Fibroblast of lung (primary cell): Measurements from ENCODE around the gene RANBP1. TPM values are rescaled to one million over a fixed set of nuclear protein-coding genes. Genes with fewer than 3 reads are reported as not detected.
A peak's percentile ranks its signal among the peaks of the same experiment; 100 is the strongest.

Experiments
- DNase-seq, 2 donors: peaks; one replicate each; pipeline versions ENCODE4 v3.0.0 to v3.0.0-alpha.2; 2010; ENCODE audit warnings: low read depth in 2 of 2
- H2AFZ ChIP-seq: 2 replicates; pipeline ENCODE4 v1.5.1; 2012; ENCODE audit warnings: low read length, control low read depth, inconsistent platforms
- H3K27ac ChIP-seq: 2 replicates; pipeline ENCODE4 v1.5.1; 2011; ENCODE audit warnings: low read length, control low read depth; ENCODE audit not compliant: insufficient read depth
- H3K27me3 ChIP-seq: 2 replicates; pipeline ENCODE4 v1.5.1; 2011; ENCODE audit warnings: mild to moderate bottlenecking, low read length; ENCODE audit not compliant: control insufficient read depth, insufficient read depth
- H3K36me3 ChIP-seq: 2 replicates; pipeline ENCODE4 v1.5.1; 2011; ENCODE audit warnings: low read length; ENCODE audit not compliant: control insufficient read depth, insufficient read depth
- H3K4me1 ChIP-seq: 2 replicates; pipeline ENCODE4 v1.5.1; 2011; ENCODE audit warnings: low read length; ENCODE audit not compliant: control insufficient read depth, insufficient read depth; ENCODE audit errors: extremely low read depth
- H3K4me2 ChIP-seq: 2 replicates; pipeline ENCODE4 v1.5.1; 2011; ENCODE audit warnings: low read length, control low read depth; ENCODE audit not compliant: insufficient read depth; ENCODE audit errors: extremely low read depth
- H3K4me3 ChIP-seq, 4 experiments: fragments of 200-600 bp in 1 of 4; sonication (generic) in 1 of 4; replicated peaks in 1 of 4; 2 replicates each; pipeline ENCODE4 v1.5.1; 2011 to 2016; ENCODE audit warnings: low read length in 4 of 4, low read depth in 3 of 4, mild to moderate bottlenecking in 3 of 4, control low read depth in 2 of 4, inconsistent platforms in 1 of 4, mixed read lengths in 1 of 4; ENCODE audit not compliant: insufficient read depth in 1 of 4; ENCODE audit errors: control extremely low read depth in 1 of 4
- H3K79me2 ChIP-seq: 2 replicates; pipeline ENCODE4 v1.5.1; 2012; ENCODE audit warnings: mild to moderate bottlenecking, low read length, inconsistent platforms; ENCODE audit not compliant: control insufficient read depth, insufficient read depth
- H3K9ac ChIP-seq: 2 replicates; pipeline ENCODE4 v1.5.1; 2011; ENCODE audit warnings: mild to moderate bottlenecking, low read length, control low read depth; ENCODE audit not compliant: insufficient read depth
- H3K9me3 ChIP-seq: 2 replicates; pipeline ENCODE4 v1.5.1; 2012; ENCODE audit warnings: low read depth, low read length; ENCODE audit not compliant: control insufficient read depth, insufficient read depth
- H4K20me1 ChIP-seq: 2 replicates; pipeline ENCODE4 v1.5.1; 2011; ENCODE audit warnings: low read length; ENCODE audit not compliant: control insufficient read depth, insufficient read depth; ENCODE audit errors: extremely low read depth
- CTCF ChIP-seq, 2 donors: IDR thresholded peaks in 1 of 2; conservative IDR thresholded peaks in 1 of 2; 1 replicate in 1 of 2; 2 replicates in 1 of 2; pipeline ENCODE4 v1.5.1; 2011 to 2012; ENCODE audit warnings: low read length in 2 of 2, control low read depth in 1 of 2, inconsistent platforms in 1 of 2, low read depth in 1 of 2, mild to moderate bottlenecking in 1 of 2
- EZH2 ChIP-seq: IDR thresholded peaks from 2 replicates; pipeline ENCODE4 v1.5.1; 2012; ENCODE audit warnings: low read length, control low read depth, mild to moderate bottlenecking; ENCODE audit errors: missing control alignments
- polyA plus RNA-seq, 2 donors: library from polyadenylated mRNA; depleted of rRNA in 1 of 2; stranded (reverse) in 1 of 2; unstranded in 1 of 2; fragments of >200 nt; gene quantifications; 2 replicates each; pipeline ENCODE4 v1.2.1, GENCODE V29; 2011 to 2012; ENCODE audit warnings: missing spikeins in 1 of 2
- total RNA-seq: library from RNA; depleted of rRNA; stranded (reverse); fragments of >200 nt; gene quantifications from 2 replicates; pipeline ENCODE4 v1.2.1, GENCODE V29; 2014

Gene RANBP1
- total and polyA plus RNA-seq, 2 donors (not counting 1 experiment from before 2014, with no cell fraction given) = 88.5 to 178 TPM

DNA sequence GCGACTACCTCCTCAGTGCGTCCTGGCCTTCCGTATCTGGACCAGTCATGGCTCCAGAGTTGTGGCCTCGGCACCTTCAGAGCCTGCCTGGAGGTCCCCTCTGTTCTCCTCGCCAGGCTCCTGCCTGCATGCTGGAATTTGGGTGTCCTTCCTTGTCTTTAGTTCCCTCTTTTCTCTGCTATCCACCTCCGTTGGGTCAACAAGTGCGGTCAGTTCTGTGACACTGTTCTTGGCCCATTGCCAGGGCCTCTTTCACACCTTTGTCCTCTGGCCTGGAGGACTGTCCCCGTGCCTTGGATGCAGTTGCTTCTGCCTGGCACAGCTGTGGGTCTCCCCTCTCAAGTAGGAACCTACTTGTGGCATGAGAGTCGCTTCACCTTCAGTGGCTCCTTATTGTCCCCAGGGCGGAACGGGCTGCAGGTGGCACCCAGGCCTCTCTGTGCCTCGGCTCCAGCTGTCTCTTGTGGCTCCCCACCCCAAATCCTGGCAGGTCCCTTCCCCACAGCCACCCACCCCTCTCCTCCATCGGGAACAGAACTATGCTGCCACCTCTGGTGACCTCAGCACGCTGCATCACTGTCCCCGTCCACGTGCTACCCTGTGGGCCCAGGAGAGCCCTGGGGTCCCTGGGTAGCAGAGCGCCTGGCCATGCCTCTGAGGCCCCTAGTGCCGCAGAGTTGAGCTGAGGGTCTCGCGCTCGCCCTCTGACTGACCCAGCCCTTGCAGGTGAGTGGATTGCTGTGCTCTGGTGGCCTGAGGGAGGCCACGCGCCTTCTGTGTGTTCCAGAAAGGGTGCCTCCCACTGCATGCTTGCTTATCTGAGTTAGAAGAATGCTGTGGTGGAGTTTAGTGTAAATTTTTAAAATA lies 31.1 kb upstream of the RANBP1 start:
- H3K27ac ChIP-seq = no peak overlapping the region
- TF ChIP-seq CTCF (conservative IDR thresholded peaks at IDR 0.05 in 1 of 2, IDR thresholded peaks at IDR 0.05 in 1 of 2; ENCODE audit: low read depth in 1 of 2, low read length in 2 of 2) (peak; percentile 12 to 30), EZH2 (no peak)
- no peaks in the 10 kb centered on the region for H3K9me3 ChIP-seq
- H3K4me1 ChIP-seq = peaks cover 6% of the 10 kb centered on the region
- H3K36me3 ChIP-seq = peaks cover 24% of the 10 kb centered on the region
- H4K20me1 ChIP-seq = no peaks in the 10 kb centered on the region
- H3K4me3 ChIP-seq = no peak overlapping the region
- no peaks in the 10 kb centered on the region for H3K27me3 ChIP-seq
- no peak overlapping the region for H3K4me2 ChIP-seq
- peaks cover 84% of the 10 kb centered on the region for H3K79me2 ChIP-seq
- H3K9ac ChIP-seq = no peak overlapping the region
- H2AFZ ChIP-seq = no peak overlapping the region
- peak in 1 of 2 donors; percentile 7 for DNase-seq

DNA sequence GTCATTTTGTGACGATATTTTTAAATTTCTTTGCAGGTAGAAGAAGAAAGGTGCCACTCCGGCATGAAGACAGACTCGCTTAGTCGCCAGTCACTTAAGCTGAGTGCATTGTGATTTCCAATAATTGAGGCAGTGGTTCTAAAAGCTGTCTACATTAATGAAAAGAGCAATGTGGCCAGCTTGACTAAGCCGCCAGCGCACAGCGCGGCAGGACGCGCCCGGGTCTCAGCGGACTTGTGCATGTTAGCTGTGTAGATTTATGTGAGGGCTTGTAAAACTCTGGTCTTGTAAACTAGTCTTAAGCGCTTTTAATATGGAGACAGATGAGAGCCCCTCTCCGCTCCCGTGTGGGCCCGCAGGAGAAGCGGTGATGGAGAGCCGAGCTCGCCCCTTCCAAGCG lies 30.3 kb upstream of the RANBP1 start:
- no peak for DNase-seq
- Histone ChIP-seq H4K20me1 (no peaks in the 10 kb centered on the region), H3K27me3 (no peaks in the 10 kb centered on the region), H3K9me3 (no peaks in the 10 kb centered on the region), H3K79me2 (peaks cover 82% of the 10 kb centered on the region), H3K27ac (no peak overlapping the region), H3K4me1 (peaks cover 6% of the 10 kb centered on the region), H3K9ac (no peak overlapping the region), H3K36me3 (peaks cover 27% of the 10 kb centered on the region), H2AFZ (no peak overlapping the region), H3K4me3 (no peak overlapping the region), H3K4me2 (no peak overlapping the region)
- TF ChIP-seq CTCF (conservative IDR thresholded peaks at IDR 0.05 in 1 of 2, IDR thresholded peaks at IDR 0.05 in 1 of 2; ENCODE audit: low read depth in 1 of 2, low read length in 2 of 2) = no peak
- TF ChIP-seq EZH2 = no peak

- Histone ChIP-seq H3K27me3 (no peaks in the 10 kb centered on the region), H2AFZ (no peak overlapping the region), H3K36me3 (peaks cover 29% of the 10 kb centered on the region), H3K4me3 (no peak overlapping the region), H4K20me1 (no peaks in the 10 kb centered on the region), H3K4me1 (peaks cover 6% of the 10 kb centered on the region), H3K79me2 (peaks cover 78% of the 10 kb centered on the region), H3K4me2 (no peak overlapping the region), H3K27ac (no peak overlapping the region), H3K9ac (no peak overlapping the region), H3K9me3 (no peaks in the 10 kb centered on the region)
- TF ChIP-seq EZH2 (no peak), CTCF (conservative IDR thresholded peaks at IDR 0.05 in 1 of 2, IDR thresholded peaks at IDR 0.05 in 1 of 2; ENCODE audit: low read depth in 1 of 2, low read length in 2 of 2) (no peak)
- DNase-seq = no peak
These were observed 29.8 kb upstream of the RANBP1 start for GRCh38 chr22:20086101-20086599.
